Smooth muscle cell (in vitro differentiated cells): ENCODE measurements around the gene TRUB2. TPM values are rescaled to one million over a fixed set of nuclear protein-coding genes. Genes with fewer than 3 reads are reported as not detected.

ENCODE experiments used
- DNase-seq: peaks from one replicate; lab custom pipeline; 2025; ENCODE audit not compliant: unreplicated experiment; lab: John Stamatoyannopoulos, UW
- H2AFZ ChIP-seq: fragments of 200-600 bp; sonication (generic); 2 replicates; pipeline ENCODE4 v1.6.0; 2016; ENCODE audit warnings: antibody characterized with exemption, low read depth, mild to moderate bottlenecking
- H3F3A ChIP-seq: fragments of 200-600 bp; sonication (generic); 2 replicates; pipeline ENCODE4 v1.6.0; 2017; ENCODE audit warnings: antibody characterized with exemption, low read depth
- H3K27ac ChIP-seq: fragments of 200-600 bp; sonication (generic); 2 replicates; pipeline ENCODE4 v1.5.1; 2016; ENCODE audit warnings: low read depth, mild to moderate bottlenecking
- H3K27me3 ChIP-seq: fragments of 200-600 bp; sonication (generic); 2 replicates; pipeline ENCODE4 v1.6.1; 2016; ENCODE audit warnings: low read depth, mild to moderate bottlenecking
- H3K36me3 ChIP-seq: fragments of 200-600 bp; sonication (generic); 2 replicates; pipeline ENCODE4 v1.5.1; 2016; ENCODE audit warnings: low read depth
- H3K4me1 ChIP-seq: fragments of 200-600 bp; sonication (generic); 2 replicates; pipeline ENCODE4 v1.5.1; 2016; ENCODE audit warnings: low read depth
- H3K4me2 ChIP-seq: fragments of 200-600 bp; sonication (generic); 2 replicates; pipeline ENCODE4 v1.6.0; 2016; ENCODE audit warnings: mild to moderate bottlenecking
- H3K4me3 ChIP-seq: fragments of 200-600 bp; sonication (generic); 2 replicates; pipeline ENCODE4 v1.5.1; 2016; ENCODE audit warnings: mild to moderate bottlenecking
- H3K79me2 ChIP-seq: fragments of 200-600 bp; sonication (generic); 2 replicates; pipeline ENCODE4 v1.6.0; 2016; ENCODE audit warnings: low read depth, mild to moderate bottlenecking
- H3K9ac ChIP-seq: fragments of 200-600 bp; sonication (generic); 2 replicates; pipeline ENCODE4 v1.6.0; 2016; ENCODE audit warnings: low read depth
- H3K9me3 ChIP-seq: fragments of 200-600 bp; sonication (generic); replicated peaks from 2 replicates; pipeline ENCODE4 v1.5.1; 2016; ENCODE audit warnings: low read depth
- H4K20me1 ChIP-seq: fragments of 200-600 bp; sonication (generic); 2 replicates; pipeline ENCODE4 v1.6.0; 2016; ENCODE audit warnings: low read depth
- CTCF ChIP-seq: fragments of 200-600 bp; sonication (generic); IDR thresholded peaks from 2 replicates; pipeline ENCODE4 v1.5.1; 2017; ENCODE audit warnings: borderline replicate concordance, mild to moderate bottlenecking, antibody characterized with exemption; ENCODE audit not compliant: insufficient read depth, poor library complexity, severe bottlenecking
- WGBS: methylation state at CpG from one replicate; pipeline ENCODE4 v1.1.7; 2016; ENCODE audit warnings: low lambda C conversion rate; 5-methylcytosine and 5-hydroxymethylcytosine counted together
- polyA plus RNA-seq: library from polyadenylated mRNA; unstranded; fragments of >200 nt; fragmentation: Nextera tagmentation; extraction: Ambion mirVana; gene quantifications from 2 replicates; pipeline ENCODE4 v1.2.1, GENCODE V29; 2016
- total RNA-seq: library from RNA; depleted of rRNA; stranded (reverse); fragments of >200 nt; gene quantifications from 2 replicates; pipeline ENCODE4 v1.2.3, GENCODE V29; 2014

The TRUB2 gene
- total and polyA plus RNA-seq, 2 experiments from 2014 or later = 9.0 to 33.2 TPM

GRCh38 chr9:128321343-128321742 is 904 bp downstream of the TRUB2 start:
- Histone ChIP-seq H4K20me1 (no peaks in the 10 kb centered on the region), H3K9ac (peak overlapping the region; percentile 87), H2AFZ (no peak overlapping the region), H3K4me1 (peaks cover 13% of the 10 kb centered on the region), H3F3A (no peaks in the 10 kb centered on the region), H3K79me2 (peaks cover 22% of the 10 kb centered on the region), H3K9me3 (no peaks in the 10 kb centered on the region), H3K4me3 (peak overlapping the region; percentile 74), H3K27me3 (no peaks in the 10 kb centered on the region), H3K4me2 (peak overlapping the region; percentile 95), H3K36me3 (no peaks in the 10 kb centered on the region), H3K27ac (peak overlapping the region; percentile 1)
- DNase-seq = no peak
- WGBS = 88% methylated on average over 7 of the region's 7 CpGs
- TF ChIP-seq CTCF = no peak

- no peaks in the 10 kb centered on the region for H3K9me3 ChIP-seq
- no peaks in the 10 kb centered on the region for H3F3A ChIP-seq
- H4K20me1 ChIP-seq = no peaks in the 10 kb centered on the region
- no peak overlapping the region for H2AFZ ChIP-seq
- no peak for DNase-seq
- H3K4me3 ChIP-seq = no peak overlapping the region
- H3K27me3 ChIP-seq = no peaks in the 10 kb centered on the region
- no peak overlapping the region for H3K27ac ChIP-seq
- no peak overlapping the region for H3K4me2 ChIP-seq
- H3K9ac ChIP-seq = no peak overlapping the region
- peaks cover 8% of the 10 kb centered on the region for H3K79me2 ChIP-seq
- peaks cover 7% of the 10 kb centered on the region for H3K4me1 ChIP-seq
- 50% methylated on average over 2 of the region's 2 CpGs for WGBS
- no peak for TF ChIP-seq CTCF
- no peaks in the 10 kb centered on the region for H3K36me3 ChIP-seq
Observed at GRCh38 chr9:128317629-128318028, 4.6 kb downstream of the TRUB2 start.

GRCh38 chr9:128316421-128316820 is 5.8 kb downstream of the TRUB2 start:
- Histone ChIP-seq H3F3A (no peaks in the 10 kb centered on the region), H4K20me1 (no peaks in the 10 kb centered on the region), H3K4me3 (no peak overlapping the region), H3K9ac (no peak overlapping the region), H2AFZ (no peak overlapping the region), H3K36me3 (no peaks in the 10 kb centered on the region), H3K4me2 (no peak overlapping the region), H3K27me3 (no peaks in the 10 kb centered on the region), H3K79me2 (peaks cover 3% of the 10 kb centered on the region), H3K9me3 (no peaks in the 10 kb centered on the region), H3K27ac (no peak overlapping the region), H3K4me1 (peaks cover 2% of the 10 kb centered on the region)
- no peak for DNase-seq
- 75% methylated on average over 9 of the region's 9 CpGs for WGBS
- TF ChIP-seq CTCF = no peak

GRCh38 chr9:128314697-128315096 is 7.5 kb downstream of the TRUB2 start:
- no peaks in the 10 kb centered on the region for H3F3A ChIP-seq
- no peaks in the 10 kb centered on the region for H4K20me1 ChIP-seq
- no peaks in the 10 kb centered on the region for H3K36me3 ChIP-seq
- TF ChIP-seq CTCF = no peak
- H3K4me1 ChIP-seq = no peaks in the 10 kb centered on the region
- H3K4me2 ChIP-seq = no peak overlapping the region
- no peak overlapping the region for H3K4me3 ChIP-seq
- 97% methylated on average over 4 of the region's 4 CpGs for WGBS
- no peaks in the 10 kb centered on the region for H3K9me3 ChIP-seq
- no peak for DNase-seq
- H3K27ac ChIP-seq = peak overlapping the region; percentile 30
- no peak overlapping the region for H3K9ac ChIP-seq
- no peaks in the 10 kb centered on the region for H3K27me3 ChIP-seq
- H2AFZ ChIP-seq = no peak overlapping the region
- H3K79me2 ChIP-seq = no peaks in the 10 kb centered on the region
